GM21529 (cell line): ENCODE data around the gene PARD6B.
"Not testable (repeated sequence)": the region's sequence is repeated elsewhere in the genome, so short reads cannot be mapped to it uniquely, and the experiment has no call there.

Source experiments
- ATAC-seq: cut with Tn5 transposase; IDR thresholded peaks from one replicate; pipeline ENCODE4 v1.9.1; 2021; ENCODE audit not compliant: unreplicated experiment

Gene PARD6B

GRCh38 chr20:50703651-50704438 lies 27.5 kb upstream of the PARD6B start:
- ATAC-seq, result not testable (repeated sequence)

- ATAC-seq, result no peak
Measured at GRCh38 chr20:50704514-50704913, 26.9 kb upstream of the PARD6B start.

GRCh38 chr20:50704971-50705370 lies 26.4 kb upstream of the PARD6B start:
- no peak for ATAC-seq

GRCh38 chr20:50708845-50709635 lies 22.3 kb upstream of the PARD6B start:
- no peak for ATAC-seq

- no peak for ATAC-seq
Measured at GRCh38 chr20:50709636-50709973, 21.8 kb upstream of the PARD6B start.

GRCh38 chr20:50710492-50711063 lies 20.8 kb upstream of the PARD6B start:
- ATAC-seq, result no peak

- ATAC-seq, result no peak
Measured at GRCh38 chr20:50711113-50711825, 20.1 kb upstream of the PARD6B start.

- no peak for ATAC-seq
Measured at GRCh38 chr20:50712771-50713656, 18.4 kb upstream of the PARD6B start.

- ATAC-seq, result no peak
Measured at GRCh38 chr20:50713657-50714101, 17.7 kb upstream of the PARD6B start.

GRCh38 chr20:50714426-50714825 lies 17.0 kb upstream of the PARD6B start:
- not testable (repeated sequence) for ATAC-seq

- no peak for ATAC-seq
Measured at GRCh38 chr20:50715694-50716093, 15.7 kb upstream of the PARD6B start.

- ATAC-seq, result no peak
Measured at GRCh38 chr20:50716518-50716917, 14.9 kb upstream of the PARD6B start.

GRCh38 chr20:50717312-50717711 lies 14.1 kb upstream of the PARD6B start:
- no peak for ATAC-seq

- ATAC-seq, result no peak
Measured at GRCh38 chr20:50717974-50718761, 13.2 kb upstream of the PARD6B start.

- no peak for ATAC-seq
Measured at GRCh38 chr20:50719328-50719727, 12.1 kb upstream of the PARD6B start.

GRCh38 chr20:50720026-50720425 lies 11.4 kb upstream of the PARD6B start:
- no peak for ATAC-seq

GRCh38 chr20:50720582-50720981 lies 10.8 kb upstream of the PARD6B start:
- ATAC-seq, result no peak

GRCh38 chr20:50721881-50722281 lies 9.5 kb upstream of the PARD6B start:
- no peak for ATAC-seq

GRCh38 chr20:50722424-50723155 lies 8.8 kb upstream of the PARD6B start:
- ATAC-seq, result no peak
